ENCODE measurements around the gene ILK. TPM values are rescaled to one million over a fixed set of nuclear protein-coding genes. Genes with fewer than 3 reads are reported as not detected.

ILK gene
- total and polyA plus RNA-seq, 2 of the 13 experiments (the other 11 are each of a cell fraction or from before 2014, with no cell fraction given): 70.3 to 108 TPM

DNA sequence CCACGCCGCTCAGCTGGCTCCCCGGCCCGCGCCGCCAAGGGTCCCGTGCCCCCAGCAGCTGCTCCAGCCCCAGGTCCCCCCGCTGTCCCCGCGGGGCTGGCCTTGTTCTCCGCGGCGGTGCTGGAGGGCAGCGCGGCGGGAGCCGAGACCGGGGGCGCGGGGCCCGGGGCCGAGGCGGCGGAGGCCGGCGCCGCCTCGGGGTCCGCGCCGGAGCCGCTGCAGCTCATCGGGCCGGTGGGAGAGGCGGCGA is 8.3 kb downstream of the ILK start:
- Histone ChIP-seq H3K4me2 (ENCODE audit: low read depth, low read length) (peak overlapping the region; percentile 96), H2AFZ (ENCODE audit: low read length) (no peak overlapping the region), H3K9me3 (ENCODE audit: low read length) (no peaks in the 10 kb centered on the region), H3K27me3 (ENCODE audit: control insufficient read depth in 1 of 2, insufficient read depth in 2 of 2, low read length in 2 of 2) (no peaks in the 10 kb centered on the region), H3K36me3 (replicated peaks in 1 of 2; ENCODE audit: control insufficient read depth in 1 of 2, insufficient read depth in 2 of 2, low read length in 2 of 2) (peaks cover 24 to 52% of the 10 kb centered on the region in 2 experiments), H3K4me3 (replicated peaks in 1 of 3; ENCODE audit: insufficient read depth in 1 of 3, low read depth in 2 of 3, low read length in 3 of 3) (peak overlapping the region; percentile 81 to 93 (median 86)), H3K9ac (ENCODE audit: insufficient read depth, low read depth, low read length) (peak overlapping the region; percentile 96), H3K79me2 (ENCODE audit: insufficient read depth, low read length) (peaks cover 12% of the 10 kb centered on the region), H3K4me1 (ENCODE audit: insufficient read depth, low read length) (peaks cover 40% of the 10 kb centered on the region), H3K27ac (ENCODE audit: extremely low read length, insufficient read depth, low read length) (peak overlapping the region; percentile 93), H4K20me1 (ENCODE audit: insufficient read depth, low read length) (no peaks in the 10 kb centered on the region)
- ATAC-seq (no peak), DNase-seq (ENCODE audit: low spot score) (no peak), FAIRE-seq (no peak)
- in situ Hi-C loops (cut with HindIII; ENCODE audit: extremely low pct_ligation_motif_present, low pct_unique_long_range_greater_than_20kb): no loop called here
- ChIA-PET CTCF (ENCODE audit: low intra/inter-chr PET ratio, low total read pairs) (no interaction called here), POLR2A (interaction anchor here (0.6 to 3.1 kb wide), 9 partner anchors 8 to 222 kb away, joined by 3 to 24 read pairs (median 4); partner anchors contain the start of genes ARFIP2, ILK, MRPL17 and RRP8)
- no TSS peak for BruUV-seq (replicated peaks)
- WGBS (ENCODE audit: low lambda C conversion rate): no CpG with 5 or more reads among the region's 36 CpGs
- intact Hi-C loops (cut with micrococcal nuclease; ENCODE audit: unreplicated experiment): loop anchor here (1.0 to 5.0 kb wide), 2 partner anchors 71 to 130 kb away; partner anchors contain the start of genes ARFIP2, MRPL17 and TIMM10B
- TF ChIP-seq YY1 (IDR thresholded peaks at IDR 0.05; ENCODE audit: insufficient read depth, insufficient replicate concordance, low read depth, low read length): no peak
- TF ChIP-seq ZNF44 (CRISPR knock-in tag; IDR thresholded peaks at IDR 0.05): no peak
- TF ChIP-seq ZNF160 (CRISPR knock-in tag; IDR thresholded peaks at IDR 0.05): no peak
- no peak for TF ChIP-seq KLF13 (CRISPR knock-in tag; IDR thresholded peaks at IDR 0.05)
- no peak for TF ChIP-seq NR2C2 (CRISPR knock-in tag; IDR thresholded peaks at IDR 0.05; ENCODE audit: borderline replicate concordance)
- 0 out of 2 replicates have a peak, but pooled peaks have one; percentile 33 for TF ChIP-seq KDM5A (IDR thresholded peaks at IDR 0.05; ENCODE audit: borderline replicate concordance, low read length)
- no peak for TF ChIP-seq CBX2 (IDR thresholded peaks at IDR 0.05; ENCODE audit: low read depth, low read length)
- TF ChIP-seq CBX2 (CRISPR knock-in tag; IDR thresholded peaks at IDR 0.05; ENCODE audit: low read depth): no peak
- TF ChIP-seq ZNF260 (CRISPR knock-in tag; IDR thresholded peaks at IDR 0.05; ENCODE audit: borderline replicate concordance, low read depth): no peak
- TF ChIP-seq ZNF850 (CRISPR knock-in tag; conservative IDR thresholded peaks at IDR 0.05): no peak
- TF ChIP-seq ZGPAT (CRISPR knock-in tag; IDR thresholded peaks at IDR 0.05): no peak
- no peak for TF ChIP-seq STAT6 (CRISPR knock-in tag; IDR thresholded peaks at IDR 0.05; ENCODE audit: borderline replicate concordance)
- no peak for TF ChIP-seq ZMYM2 (CRISPR knock-in tag; IDR thresholded peaks at IDR 0.05)
- TF ChIP-seq SRY (CRISPR knock-in tag; IDR thresholded peaks at IDR 0.05): no peak
- TF ChIP-seq, protein P1, sequence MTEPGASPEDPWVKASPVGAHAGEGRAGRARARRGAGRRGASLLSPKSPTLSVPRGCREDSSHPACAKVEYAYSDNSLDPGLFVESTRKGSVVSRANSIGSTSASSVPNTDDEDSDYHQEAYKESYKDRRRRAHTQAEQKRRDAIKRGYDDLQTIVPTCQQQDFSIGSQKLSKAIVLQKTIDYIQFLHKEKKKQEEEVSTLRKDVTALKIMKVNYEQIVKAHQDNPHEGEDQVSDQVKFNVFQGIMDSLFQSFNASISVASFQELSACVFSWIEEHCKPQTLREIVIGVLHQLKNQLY (CRISPR knock-in tag; IDR thresholded peaks at IDR 0.05): no peak
- TF ChIP-seq ZFP82 (CRISPR knock-in tag; IDR thresholded peaks at IDR 0.05; ENCODE audit: borderline replicate concordance): peak; percentile 85; the same call in 1 of the 2 replicates
- 0 out of 2 replicates have a peak, but pooled peaks have one; percentile 47 for TF ChIP-seq ZNF816 (CRISPR knock-in tag; IDR thresholded peaks at IDR 0.05; ENCODE audit: borderline replicate concordance)
- TF ChIP-seq KAT7 (CRISPR knock-in tag; IDR thresholded peaks at IDR 0.05; ENCODE audit: borderline replicate concordance): no peak
- no peak for TF ChIP-seq GPBP1L1 (CRISPR knock-in tag; IDR thresholded peaks at IDR 0.05)
- TF ChIP-seq GFI1 (CRISPR knock-in tag; IDR thresholded peaks at IDR 0.05; ENCODE audit: borderline replicate concordance): 0 out of 2 replicates have a peak, but pooled peaks have one; percentile 52
- TF ChIP-seq ATAD3A (CRISPR knock-in tag; IDR thresholded peaks at IDR 0.05): no peak
